BLaER1 (cell line): ENCODE results near the gene SHROOM4.

Experiments
- H3K27ac ChIP-seq: shearing (Covaris generic); formaldehyde crosslinking; 2 replicates; pipeline ENCODE4 v1.8.1; 2022
- H3K27me3 ChIP-seq: shearing (Covaris generic); formaldehyde crosslinking; 2 replicates; pipeline ENCODE4 v1.8.1; 2022
- H3K36me3 ChIP-seq: shearing (Covaris generic); formaldehyde crosslinking; 2 replicates; pipeline ENCODE4 v1.8.1; 2022
- H3K4me1 ChIP-seq: shearing (Covaris generic); formaldehyde crosslinking; 2 replicates; pipeline ENCODE4 v1.8.1; 2022
- H3K4me2 ChIP-seq: shearing (Covaris generic); formaldehyde crosslinking; 2 replicates; pipeline ENCODE4 v1.8.1; 2022
- H3K4me3 ChIP-seq: shearing (Covaris generic); formaldehyde crosslinking; 2 replicates; pipeline ENCODE4 v1.8.1; 2022
- H3K9ac ChIP-seq: shearing (Covaris generic); formaldehyde crosslinking; 2 replicates; pipeline ENCODE4 v1.8.1; 2022
- H3K9me3 ChIP-seq: shearing (Covaris generic); formaldehyde crosslinking; 2 replicates; pipeline ENCODE4 v1.8.1; 2022
- H4K20me1 ChIP-seq: shearing (Covaris generic); formaldehyde crosslinking; 2 replicates; pipeline ENCODE4 v1.8.1; 2022
- Cebpa-rat ChIP-seq: shearing (Covaris generic); IDR thresholded peaks from 2 replicates; pipeline ENCODE4 v1.8.1; 2022

The SHROOM4 gene

DNA sequence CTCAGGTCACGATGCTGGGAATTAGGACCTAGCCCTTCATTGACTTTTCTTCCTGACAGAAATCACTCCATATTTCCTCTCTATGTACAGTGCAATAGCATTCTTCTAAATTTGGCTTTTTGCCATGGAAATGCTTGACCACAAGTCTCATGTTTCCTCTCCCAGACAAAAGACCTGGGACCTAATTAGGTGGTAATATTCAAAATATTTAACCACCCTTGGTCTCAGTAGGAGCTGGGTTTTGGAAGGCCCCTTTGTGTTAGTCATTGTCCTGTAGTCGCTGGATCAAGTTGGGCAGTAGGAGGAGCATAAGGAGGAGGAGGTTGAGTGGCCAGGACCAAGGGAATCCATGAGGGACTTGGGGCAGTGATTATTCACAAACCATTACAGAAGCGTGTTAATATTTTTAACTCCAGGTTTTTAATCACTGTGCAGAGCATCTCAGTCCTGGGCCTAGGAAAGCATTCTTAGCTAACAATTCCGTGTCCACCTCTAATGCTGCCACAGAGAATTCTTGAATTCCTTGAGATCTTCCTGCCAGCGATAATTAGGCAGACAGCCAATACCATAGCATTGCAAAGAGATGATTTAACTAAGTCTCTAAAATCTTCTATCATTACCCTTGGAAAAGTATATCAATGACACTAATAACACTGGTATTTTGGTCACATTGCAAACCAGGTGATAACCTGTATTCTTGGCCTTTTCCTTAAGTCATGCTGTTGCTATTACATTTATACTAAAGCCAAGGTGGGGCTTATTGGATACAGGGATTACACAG, 25.0 kb upstream of the SHROOM4 start:
- no peak overlapping the region for H3K4me2 ChIP-seq
- no peak overlapping the region for H3K4me3 ChIP-seq
- peaks cover 93% of the 10 kb centered on the region for H3K27me3 ChIP-seq
- no peaks in the 10 kb centered on the region for H3K4me1 ChIP-seq
- H3K9me3 ChIP-seq = peaks cover 1% of the 10 kb centered on the region
- H3K27ac ChIP-seq = no peak overlapping the region
- H3K36me3 ChIP-seq = no peaks in the 10 kb centered on the region
- no peak overlapping the region for H3K9ac ChIP-seq
- no peaks in the 10 kb centered on the region; the same call in 1 of the 2 replicates for H4K20me1 ChIP-seq
- TF ChIP-seq Cebpa-rat = no peak

DNA sequence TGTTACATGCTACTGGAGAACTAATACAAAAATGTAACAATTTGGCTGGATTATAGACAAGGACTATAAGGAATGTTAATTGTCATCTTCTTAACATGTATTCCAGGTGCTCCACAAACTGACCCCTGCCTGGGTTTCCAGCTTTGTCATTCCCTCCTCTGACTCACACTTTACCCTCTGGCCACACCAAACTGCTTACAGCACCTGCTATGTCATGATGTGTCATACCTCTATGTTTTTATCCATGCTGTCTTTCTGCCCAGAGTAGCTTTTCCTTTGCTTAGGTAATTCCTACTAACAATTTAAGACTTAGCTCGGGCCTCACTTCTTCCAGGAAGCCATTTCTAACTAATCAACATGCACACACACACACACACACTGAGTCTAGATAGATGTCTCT, 14.0 kb upstream of the SHROOM4 start:
- H3K4me3 ChIP-seq = no peak overlapping the region
- H4K20me1 ChIP-seq = no peaks in the 10 kb centered on the region; the same call in 1 of the 2 replicates
- H3K36me3 ChIP-seq = no peaks in the 10 kb centered on the region
- no peaks in the 10 kb centered on the region for H3K9me3 ChIP-seq
- H3K9ac ChIP-seq = no peak overlapping the region
- TF ChIP-seq Cebpa-rat = no peak
- H3K4me1 ChIP-seq = no peaks in the 10 kb centered on the region
- peaks cover 88% of the 10 kb centered on the region for H3K27me3 ChIP-seq
- H3K27ac ChIP-seq = no peak overlapping the region
- H3K4me2 ChIP-seq = no peak overlapping the region

DNA sequence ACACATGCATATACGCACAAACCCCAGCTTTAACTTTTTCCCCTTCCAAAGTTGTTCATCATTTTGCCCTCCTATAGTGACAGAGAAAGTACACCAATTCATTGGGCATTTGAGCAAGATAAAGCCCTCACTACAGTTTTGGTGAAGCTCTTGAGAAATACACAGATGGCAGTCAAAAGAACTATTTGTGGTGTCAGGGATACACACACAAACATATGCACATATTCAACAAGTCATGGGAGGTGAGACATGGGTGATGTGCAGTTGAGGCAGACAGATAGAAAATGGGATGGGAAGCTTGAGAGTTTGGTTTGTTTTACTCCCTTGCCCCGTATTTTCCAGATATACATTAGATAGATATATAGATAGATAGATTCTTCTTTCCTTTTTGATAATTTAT, 11.8 kb upstream of the SHROOM4 start:
- peaks cover 76% of the 10 kb centered on the region for H3K27me3 ChIP-seq
- H3K4me3 ChIP-seq = no peak overlapping the region
- TF ChIP-seq Cebpa-rat = no peak
- H3K9ac ChIP-seq = no peak overlapping the region
- H3K36me3 ChIP-seq = no peaks in the 10 kb centered on the region
- no peak overlapping the region for H3K4me2 ChIP-seq
- no peak overlapping the region for H3K27ac ChIP-seq
- H4K20me1 ChIP-seq = no peaks in the 10 kb centered on the region; the same call in 1 of the 2 replicates
- H3K4me1 ChIP-seq = no peaks in the 10 kb centered on the region
- H3K9me3 ChIP-seq = no peaks in the 10 kb centered on the region

DNA sequence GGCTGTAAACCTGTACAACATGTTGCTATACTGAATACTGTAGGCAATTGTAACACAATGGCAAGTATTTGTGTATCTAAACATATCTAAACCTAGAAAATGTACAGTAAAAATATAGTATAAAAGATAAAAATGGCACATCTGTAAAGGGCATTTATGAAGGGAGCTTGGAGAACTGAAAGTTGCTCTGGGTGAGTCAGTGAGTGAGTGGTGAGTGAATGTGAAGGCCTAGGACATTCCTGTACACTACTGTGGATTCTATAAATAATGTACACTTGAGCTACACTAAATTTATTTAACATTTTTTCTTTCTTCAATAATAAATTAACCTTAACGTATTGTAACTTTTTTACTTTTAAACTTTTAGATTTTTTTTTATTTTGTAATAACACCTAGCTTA, 5.0 kb upstream of the SHROOM4 start:
- TF ChIP-seq Cebpa-rat = no peak
- H3K27ac ChIP-seq = no peak overlapping the region
- H3K9ac ChIP-seq = no peak overlapping the region
- H4K20me1 ChIP-seq = no peaks in the 10 kb centered on the region; the same call in 1 of the 2 replicates
- H3K4me2 ChIP-seq = no peak overlapping the region
- peaks cover 7% of the 10 kb centered on the region for H3K9me3 ChIP-seq
- H3K27me3 ChIP-seq = peaks cover 60% of the 10 kb centered on the region
- no peak overlapping the region for H3K4me3 ChIP-seq
- H3K36me3 ChIP-seq = no peaks in the 10 kb centered on the region
- H3K4me1 ChIP-seq = no peaks in the 10 kb centered on the region

DNA sequence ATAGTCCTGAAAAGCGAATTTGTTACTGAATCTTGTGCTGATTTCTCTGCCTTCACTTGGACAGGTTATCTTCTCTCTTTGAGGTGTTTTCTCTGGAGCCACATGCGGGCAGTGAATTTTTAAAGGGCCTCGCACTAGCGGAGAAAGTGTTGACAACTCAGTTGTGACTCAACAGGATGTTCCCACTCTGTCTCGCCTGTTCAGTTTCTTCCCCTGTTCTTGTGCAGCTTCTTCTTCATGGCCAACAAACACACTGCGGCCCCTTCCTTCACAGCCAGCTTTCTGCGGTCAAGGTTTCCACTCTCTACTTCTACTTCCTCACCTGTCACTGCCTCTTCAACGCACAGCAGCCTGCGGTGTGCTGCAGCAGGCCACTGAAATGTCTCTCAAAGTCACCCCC, 1.1 kb upstream of the SHROOM4 start:
- Histone ChIP-seq H3K9me3 (peaks cover 21% of the 10 kb centered on the region), H3K27me3 (peaks cover 82% of the 10 kb centered on the region), H3K27ac (no peak overlapping the region), H3K4me2 (no peak overlapping the region), H4K20me1 (no peaks in the 10 kb centered on the region; the same call in 1 of the 2 replicates), H3K36me3 (no peaks in the 10 kb centered on the region), H3K4me1 (no peaks in the 10 kb centered on the region), H3K4me3 (no peak overlapping the region), H3K9ac (no peak overlapping the region)
- TF ChIP-seq Cebpa-rat = no peak

DNA sequence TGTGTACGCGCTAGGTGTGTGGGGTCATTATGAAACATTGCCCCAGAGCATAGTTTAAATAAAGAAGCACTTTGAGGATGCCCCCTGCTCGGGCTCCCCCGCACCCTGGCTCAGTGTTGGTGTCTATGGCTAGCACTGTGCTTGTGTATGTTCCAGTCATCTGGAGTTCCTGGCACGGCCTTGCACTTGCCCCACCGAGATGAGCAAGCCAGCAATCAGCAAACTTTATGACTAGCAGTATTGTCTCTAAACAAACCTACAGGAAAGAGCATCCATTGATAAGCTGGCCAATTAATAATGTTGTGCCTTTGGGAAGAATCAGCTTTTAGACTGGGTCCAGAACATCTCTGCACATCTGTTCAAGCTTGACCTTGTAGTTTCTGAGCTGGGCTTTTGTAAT, 707 bp upstream of the SHROOM4 start:
- no peak for TF ChIP-seq Cebpa-rat
- no peaks in the 10 kb centered on the region for H3K4me1 ChIP-seq
- no peaks in the 10 kb centered on the region for H3K36me3 ChIP-seq
- no peak overlapping the region for H3K9ac ChIP-seq
- H3K9me3 ChIP-seq = peaks cover 21% of the 10 kb centered on the region
- H4K20me1 ChIP-seq = no peaks in the 10 kb centered on the region; the same call in 1 of the 2 replicates
- H3K27ac ChIP-seq = no peak overlapping the region
- peaks cover 85% of the 10 kb centered on the region for H3K27me3 ChIP-seq
- no peak overlapping the region for H3K4me3 ChIP-seq
- no peak overlapping the region for H3K4me2 ChIP-seq

DNA sequence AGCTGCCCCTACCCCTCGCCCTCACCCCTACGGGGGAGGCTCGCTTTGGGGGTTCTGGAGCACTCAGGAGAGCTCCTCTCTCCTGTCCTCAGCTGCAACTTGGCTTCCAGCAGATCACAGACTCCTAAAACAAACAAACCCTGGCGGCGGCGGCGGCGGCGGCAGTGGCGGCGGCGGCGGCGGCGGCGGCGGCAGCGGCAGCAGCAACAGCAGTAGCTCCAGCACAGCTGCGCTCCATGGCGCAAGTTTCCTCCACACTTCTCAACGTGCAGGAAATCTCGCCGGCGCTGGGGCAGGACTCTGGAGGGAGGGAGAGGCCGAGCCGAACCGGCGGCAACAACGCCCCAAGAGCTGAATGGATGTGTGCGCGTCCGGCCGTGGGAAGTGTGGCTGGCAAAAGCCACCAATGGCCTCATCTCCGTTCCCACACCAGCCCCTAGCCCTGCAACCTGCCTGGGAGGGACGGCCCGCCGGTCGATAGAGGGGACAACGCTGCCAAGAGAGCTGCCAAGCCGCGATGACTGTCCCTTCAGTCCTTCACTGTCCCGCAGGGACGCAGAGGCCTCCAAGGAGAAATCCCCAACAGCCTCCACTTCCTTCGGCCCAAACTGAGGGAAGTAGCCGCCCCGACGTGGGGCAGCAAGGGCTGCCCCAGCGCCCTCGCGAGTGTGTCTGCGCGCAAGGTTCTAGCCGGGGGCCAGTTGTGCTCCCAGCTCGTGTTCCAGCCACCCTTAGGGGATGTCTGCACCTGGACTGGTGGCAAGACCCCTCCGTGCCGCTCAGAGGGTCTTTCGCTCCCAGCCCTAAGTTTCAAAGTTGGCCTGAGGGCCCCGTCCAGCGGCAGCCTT, 775 bp downstream of the SHROOM4 start:
- Histone ChIP-seq H3K27ac (no peak overlapping the region), H3K4me2 (no peak overlapping the region), H3K4me1 (no peaks in the 10 kb centered on the region)

DNA sequence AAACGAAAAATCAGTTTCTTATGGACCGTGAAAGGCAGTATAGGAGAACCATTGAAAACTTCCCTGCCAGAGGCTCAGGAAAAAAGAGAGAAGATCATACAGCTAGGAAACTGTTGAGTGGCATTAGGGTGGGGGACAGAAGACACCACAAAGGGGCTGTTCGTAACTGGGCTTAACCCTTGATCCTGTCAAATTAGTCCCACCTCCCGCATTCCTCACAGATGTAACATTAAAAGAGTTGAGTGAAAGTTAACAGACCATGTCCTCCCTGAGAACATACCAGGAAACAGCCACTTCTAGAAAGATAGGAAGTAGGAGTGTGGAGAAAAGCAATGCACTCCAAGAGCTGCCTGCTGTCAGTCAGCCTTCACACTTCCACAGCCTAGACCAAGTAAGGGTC, 8.7 kb downstream of the SHROOM4 start:
- no peaks in the 10 kb centered on the region for H4K20me1 ChIP-seq
- H3K36me3 ChIP-seq = no peaks in the 10 kb centered on the region
- H3K9me3 ChIP-seq = no peaks in the 10 kb centered on the region
- H3K27ac ChIP-seq = no peak overlapping the region
- no peak overlapping the region for H3K4me2 ChIP-seq
- H3K9ac ChIP-seq = no peak overlapping the region
- H3K27me3 ChIP-seq = peaks cover 95% of the 10 kb centered on the region
- no peak overlapping the region for H3K4me3 ChIP-seq
- TF ChIP-seq Cebpa-rat = no peak
- H3K4me1 ChIP-seq = no peaks in the 10 kb centered on the region

More for the DNA sequence above, 775 bp downstream of the SHROOM4 start:
- Histone ChIP-seq H4K20me1 (no peaks in the 10 kb centered on the region; the same call in 1 of the 2 replicates), H3K36me3 (no peaks in the 10 kb centered on the region), H3K4me3 (no peak overlapping the region), H3K9me3 (peaks cover 21% of the 10 kb centered on the region), H3K9ac (no peak overlapping the region), H3K27me3 (peaks cover 97% of the 10 kb centered on the region)
- TF ChIP-seq Cebpa-rat = no peak

DNA sequence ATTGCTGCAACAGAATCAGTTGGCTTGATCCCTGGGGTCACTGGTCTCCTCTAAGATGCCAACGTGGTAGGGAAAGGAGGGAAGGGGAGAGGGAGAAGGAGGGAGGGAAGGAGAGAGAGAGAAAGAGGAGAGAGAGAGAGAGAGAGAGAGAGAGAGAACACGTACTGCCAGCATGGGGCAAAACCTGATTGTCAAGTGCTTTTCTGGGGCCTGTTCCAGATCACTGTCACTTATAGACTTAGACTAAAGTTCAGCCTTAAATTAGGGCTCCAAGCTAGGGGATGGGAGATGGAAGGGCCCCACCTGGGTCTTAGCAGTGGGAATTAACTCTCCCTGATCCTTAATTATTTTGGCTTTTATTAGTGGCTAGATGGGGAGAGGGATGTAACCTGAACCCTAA, 12.9 kb downstream of the SHROOM4 start:
- Histone ChIP-seq H4K20me1 (no peaks in the 10 kb centered on the region), H3K9me3 (no peaks in the 10 kb centered on the region), H3K4me2 (no peak overlapping the region), H3K4me3 (no peak overlapping the region), H3K27ac (no peak overlapping the region), H3K27me3 (peaks cover 96% of the 10 kb centered on the region), H3K36me3 (no peaks in the 10 kb centered on the region), H3K9ac (no peak overlapping the region), H3K4me1 (no peaks in the 10 kb centered on the region)
- no peak for TF ChIP-seq Cebpa-rat

DNA sequence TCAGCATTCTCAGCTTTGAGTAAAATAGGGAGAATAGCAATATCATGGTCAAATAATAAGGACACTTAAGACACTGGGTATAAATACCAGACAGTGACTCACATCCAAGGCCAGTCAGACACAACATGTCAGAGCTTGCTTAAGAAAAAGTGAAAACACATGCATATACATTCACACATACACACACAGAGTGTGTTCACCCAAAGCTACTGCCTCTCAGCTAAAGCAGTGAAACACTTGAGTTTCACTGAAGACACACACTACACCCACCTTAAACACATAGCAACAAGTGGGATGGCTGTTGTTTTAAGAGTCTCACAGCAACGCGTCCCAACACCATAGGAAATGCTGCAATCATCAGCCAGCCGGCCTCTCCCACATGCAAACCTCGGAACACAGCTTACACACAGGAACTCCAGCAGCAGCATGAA, 14.4 kb downstream of the SHROOM4 start:
- no peak overlapping the region for H3K9ac ChIP-seq
- H3K27me3 ChIP-seq = peaks cover 94% of the 10 kb centered on the region
- no peak for TF ChIP-seq Cebpa-rat
- H3K4me3 ChIP-seq = no peak overlapping the region
- no peaks in the 10 kb centered on the region for H3K4me1 ChIP-seq
- no peaks in the 10 kb centered on the region for H4K20me1 ChIP-seq
- H3K4me2 ChIP-seq = no peak overlapping the region
- no peaks in the 10 kb centered on the region for H3K9me3 ChIP-seq
- no peaks in the 10 kb centered on the region for H3K36me3 ChIP-seq
- H3K27ac ChIP-seq = no peak overlapping the region
